ENCODE measurements around the gene TGIF1. TPM values are rescaled to one million over a fixed set of nuclear protein-coding genes. Genes with fewer than 3 reads are reported as not detected.

The TGIF1 gene
- total and polyA plus RNA-seq, 9 of the 15 experiments (the other 6 are each of a cell fraction or from before 2014, with no cell fraction given): 16.1 to 77.7 (median 44.6) TPM

- TF ChIP-seq TRIM25 (IDR thresholded peaks at IDR 0.05; ENCODE audit: borderline replicate concordance) (no peak), ARID3B (CRISPR knock-in tag; IDR thresholded peaks at IDR 0.05; ENCODE audit: borderline replicate concordance) (no peak), HIVEP1 (CRISPR knock-in tag; IDR thresholded peaks at IDR 0.05) (no peak), NR4A1 (CRISPR knock-in tag; IDR thresholded peaks at IDR 0.05) (no peak), NR4A1 (tag; IDR thresholded peaks at IDR 0.05) (no peak), MBD2 (IDR thresholded peaks at IDR 0.05; ENCODE audit: borderline replicate concordance, low read depth) (no peak), GATA2 (CRISPR knock-in tag; IDR thresholded peaks at IDR 0.05) (no peak), NRF1 (conservative IDR thresholded peaks at IDR 0.05 in 1 of 2, IDR thresholded peaks at IDR 0.05 in 1 of 2) (no peak), TAF1 (IDR thresholded peaks at IDR 0.05; ENCODE audit: control insufficient read depth, extremely low read depth, insufficient read depth, low read length, severe bottlenecking) (peak; percentile 13), NR2F6 (CRISPR knock-in tag; IDR thresholded peaks at IDR 0.05) (no peak), CREB1 (IDR thresholded peaks at IDR 0.05) (no peak), CREB1 (CRISPR knock-in tag; IDR thresholded peaks at IDR 0.05) (peak; percentile 35; the same call in 1 of the 2 replicates), IFI16 (CRISPR knock-in tag; IDR thresholded peaks at IDR 0.05) (no peak), ZNF583 (CRISPR knock-in tag; IDR thresholded peaks at IDR 0.05) (no peak), USF1 (CRISPR knock-in tag; IDR thresholded peaks at IDR 0.05) (peak; percentile 18; the same call in 1 of the 2 replicates), SRF (CRISPR knock-in tag; IDR thresholded peaks at IDR 0.05) (0 out of 4 replicates have a peak, but pooled peaks of 1 of the 2 experiments have one; percentile 12), FUS (optimal IDR thresholded peaks at IDR 0.05; ENCODE audit: low read depth, low read length) (no peak), PML (IDR thresholded peaks at IDR 0.05; ENCODE audit: low read length) (no peak), ZNF253 (CRISPR knock-in tag; conservative IDR thresholded peaks at IDR 0.05) (no peak), SP2 (IDR thresholded peaks at IDR 0.05; ENCODE audit: extremely low read depth, low read depth, low read length, poor library complexity, severe bottlenecking) (no peak), SMC3 (conservative IDR thresholded peaks at IDR 0.05; ENCODE audit: insufficient read depth, low read depth, low read length) (no peak), CXXC5 (CRISPR knock-in tag; IDR thresholded peaks at IDR 0.05) (0 out of 2 replicates have a peak, but pooled peaks have one; percentile 31), RAD21 (CRISPR knock-in tag; conservative IDR thresholded peaks at IDR 0.05 in 1 of 2, IDR thresholded peaks at IDR 0.05 in 1 of 2) (no peak)
Measured at GRCh38 chr18:3452750-3453539, 3.0 kb downstream of the TGIF1 start (continued).

Data from K562 (cell line).